Gastroesophageal sphincter (tissue), 3 donors: Measurements from ENCODE around the gene WNT3A.

ENCODE experiments used
- CTCF ChIP-seq, 4 experiments: fragments of 200-600 bp in 2 of 4; fragments of 450-650 bp in 2 of 4; sonication (generic) in 1 of 4; IDR thresholded peaks; one replicate each; pipeline ENCODE4 v1.5.1; 2017 to 2019; ENCODE audit warnings: antibody characterized with exemption in 4 of 4, mild to moderate bottlenecking in 2 of 4, moderate library complexity in 2 of 4
- POLR2A ChIP-seq, 2 donors: fragments of 450-650 bp; IDR thresholded peaks; one replicate each; pipeline ENCODE4 v1.6.1; 2017; ENCODE audit warnings: antibody characterized with exemption in 2 of 2, mild to moderate bottlenecking in 2 of 2, moderate library complexity in 1 of 2

- TF ChIP-seq POLR2A (IDR thresholded peaks at IDR 0.05) (no peak), CTCF (IDR thresholded peaks at IDR 0.05) (no peak)
Measured at GRCh38 chr1:228032041-228032440, 25.2 kb downstream of the WNT3A start.
